C4-2B (cell line): Measurements from ENCODE around the gene FHIT.

Experiments
- ZFX ChIP-seq: fragments of 450-650 bp; IDR thresholded peaks from 2 replicates; pipeline ENCODE4 v1.6.1; 2017
- TF ChIP-seq, protein P1 (sequence below): fragments of 450-650 bp; conservative IDR thresholded peaks from 2 replicates; pipeline ENCODE4 v1.5.1; 2017; ENCODE audit warnings: mild to moderate bottlenecking

- TF ChIP-seq, protein P1, sequence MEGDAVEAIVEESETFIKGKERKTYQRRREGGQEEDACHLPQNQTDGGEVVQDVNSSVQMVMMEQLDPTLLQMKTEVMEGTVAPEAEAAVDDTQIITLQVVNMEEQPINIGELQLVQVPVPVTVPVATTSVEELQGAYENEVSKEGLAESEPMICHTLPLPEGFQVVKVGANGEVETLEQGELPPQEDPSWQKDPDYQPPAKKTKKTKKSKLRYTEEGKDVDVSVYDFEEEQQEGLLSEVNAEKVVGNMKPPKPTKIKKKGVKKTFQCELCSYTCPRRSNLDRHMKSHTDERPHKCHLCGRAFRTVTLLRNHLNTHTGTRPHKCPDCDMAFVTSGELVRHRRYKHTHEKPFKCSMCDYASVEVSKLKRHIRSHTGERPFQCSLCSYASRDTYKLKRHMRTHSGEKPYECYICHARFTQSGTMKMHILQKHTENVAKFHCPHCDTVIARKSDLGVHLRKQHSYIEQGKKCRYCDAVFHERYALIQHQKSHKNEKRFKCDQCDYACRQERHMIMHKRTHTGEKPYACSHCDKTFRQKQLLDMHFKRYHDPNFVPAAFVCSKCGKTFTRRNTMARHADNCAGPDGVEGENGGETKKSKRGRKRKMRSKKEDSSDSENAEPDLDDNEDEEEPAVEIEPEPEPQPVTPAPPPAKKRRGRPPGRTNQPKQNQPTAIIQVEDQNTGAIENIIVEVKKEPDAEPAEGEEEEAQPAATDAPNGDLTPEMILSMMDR, result no peak
- TF ChIP-seq ZFX, result no peak
Measured at GRCh38 chr3:61117045-61117898, 134.0 kb downstream of the FHIT start.
